A673 (cell line): ENCODE data around the gene APC. TPM values are rescaled to one million over a fixed set of nuclear protein-coding genes. Genes with fewer than 3 reads are reported as not detected.

ENCODE experiments used
- BruUV-seq: library from RNA; stranded (reverse); fragments of 400-500 nt; replicated peaks from 2 replicates; lab custom pipeline; 2021; lab: Mats Ljungman, UMichigan
- CTCF ChIA-PET: fragments of 300-600 bp; sonication (Branson Sonifier 250); formaldehyde crosslinking; loops from one replicate; lab custom pipeline; 2022; ENCODE audit warnings: antibody characterized with exemption; lab: Charles Lee
- POLR2A ChIA-PET: fragments of 300-600 bp; sonication (Branson Sonifier 250); formaldehyde crosslinking; loops from one replicate; lab custom pipeline; 2022; ENCODE audit warnings: antibody characterized with exemption; ENCODE audit not compliant: low non-redundant PET; lab: Charles Lee
- DNase-seq: peaks from one replicate; pipeline ENCODE4 v3.0.0-alpha.2; 2015; ENCODE audit warnings: low spot score
- H3K27ac ChIP-seq: fragments of 200-600 bp; sonication (generic); 2 replicates; pipeline ENCODE4 v1.5.1; 2016; ENCODE audit warnings: mixed run types, low read depth, mild to moderate bottlenecking, mixed read lengths, antibody characterized with exemption, low read length; ENCODE audit not compliant: poor library complexity, severe bottlenecking
- H3K27me3 ChIP-seq: fragments of 200-600 bp; sonication (generic); replicated peaks from 2 replicates; pipeline ENCODE4 v1.6.1; 2017; ENCODE audit warnings: mixed run types, low read depth, mild to moderate bottlenecking, mixed read lengths, antibody characterized with exemption, low read length; ENCODE audit not compliant: insufficient read depth, poor library complexity
- H3K36me3 ChIP-seq: fragments of 200-600 bp; sonication (generic); 2 replicates; pipeline ENCODE4 v1.6.1; 2016; ENCODE audit warnings: mixed run types, mild to moderate bottlenecking, mixed read lengths, antibody characterized with exemption, low read length; ENCODE audit not compliant: insufficient read depth, poor library complexity, severe bottlenecking
- H3K4me1 ChIP-seq: fragments of 200-600 bp; sonication (generic); 2 replicates; pipeline ENCODE4 v1.6.1; 2017; ENCODE audit warnings: mixed run types, mild to moderate bottlenecking, mixed read lengths, antibody characterized with exemption, low read length; ENCODE audit not compliant: insufficient read depth, poor library complexity, severe bottlenecking
- H3K4me3 ChIP-seq: fragments of 200-600 bp; sonication (generic); 2 replicates; pipeline ENCODE4 v1.5.1; 2016; ENCODE audit warnings: low read depth, mixed run types, mild to moderate bottlenecking, mixed read lengths, low read length; ENCODE audit not compliant: poor library complexity, severe bottlenecking
- H3K9me3 ChIP-seq: fragments of 200-600 bp; sonication (generic); 2 replicates; pipeline ENCODE4 v1.6.1; 2016; ENCODE audit warnings: mixed run types, low read depth, mild to moderate bottlenecking, mixed read lengths, antibody characterized with exemption, low read length; ENCODE audit not compliant: poor library complexity, severe bottlenecking
- EZH2 ChIP-seq: fragments of 200-600 bp; sonication (generic); IDR thresholded peaks from 2 replicates; pipeline ENCODE4 v1.6.1; 2017; ENCODE audit warnings: borderline replicate concordance, low read depth, mild to moderate bottlenecking, mixed read lengths, antibody characterized with exemption, low read length; ENCODE audit not compliant: poor library complexity, severe bottlenecking
- intact Hi-C: fragments of 100-400 bp; cut with micrococcal nuclease; formaldehyde crosslinking; loops from one replicate; pipeline ENCODE4 v1.10.0; 2022; ENCODE audit not compliant: unreplicated experiment
- total RNA-seq: library from RNA; stranded (reverse); gene quantifications from 2 replicates; pipeline ENCODE4 v1.2.3, GENCODE V29; 2021
- TF ChIP-seq, protein P1 (sequence below): fragments of 300-800, 200-600 bp; sonication (generic); conservative IDR thresholded peaks from 2 replicates; pipeline ENCODE4 v1.5.1; 2017; ENCODE audit warnings: low read depth, mild to moderate bottlenecking, antibody characterized with exemption, low read length, moderate library complexity, mixed read lengths

The APC gene
- total RNA-seq, 1 experiment from 2014 or later = 39.3 TPM

DNA sequence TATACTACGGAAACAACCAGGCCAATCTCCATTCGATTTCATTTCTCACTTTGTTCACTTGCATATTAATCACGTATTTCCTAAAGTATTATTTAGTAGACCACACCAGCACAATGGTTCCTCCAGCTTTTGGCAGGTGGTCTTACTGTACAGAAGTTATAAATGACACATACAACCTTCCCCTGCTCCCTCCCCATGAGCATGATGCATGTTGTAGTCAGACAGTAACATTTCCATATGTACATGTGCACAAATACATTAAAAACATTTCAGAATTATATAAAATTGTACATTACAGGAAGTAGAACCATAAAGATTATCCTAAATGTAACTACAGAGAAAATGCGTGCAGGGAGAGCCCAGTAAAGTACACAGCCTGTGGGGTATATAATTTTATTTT lies 140.4 kb downstream of the APC start:
- Histone ChIP-seq H3K36me3 (peaks cover 28% of the 10 kb centered on the region), H3K4me1 (no peaks in the 10 kb centered on the region), H3K4me3 (no peak overlapping the region), H3K27ac (no peak overlapping the region), H3K27me3 (no peaks in the 10 kb centered on the region), H3K9me3 (no peaks in the 10 kb centered on the region)
- no peak for TF ChIP-seq EZH2
- TF ChIP-seq, protein P1, sequence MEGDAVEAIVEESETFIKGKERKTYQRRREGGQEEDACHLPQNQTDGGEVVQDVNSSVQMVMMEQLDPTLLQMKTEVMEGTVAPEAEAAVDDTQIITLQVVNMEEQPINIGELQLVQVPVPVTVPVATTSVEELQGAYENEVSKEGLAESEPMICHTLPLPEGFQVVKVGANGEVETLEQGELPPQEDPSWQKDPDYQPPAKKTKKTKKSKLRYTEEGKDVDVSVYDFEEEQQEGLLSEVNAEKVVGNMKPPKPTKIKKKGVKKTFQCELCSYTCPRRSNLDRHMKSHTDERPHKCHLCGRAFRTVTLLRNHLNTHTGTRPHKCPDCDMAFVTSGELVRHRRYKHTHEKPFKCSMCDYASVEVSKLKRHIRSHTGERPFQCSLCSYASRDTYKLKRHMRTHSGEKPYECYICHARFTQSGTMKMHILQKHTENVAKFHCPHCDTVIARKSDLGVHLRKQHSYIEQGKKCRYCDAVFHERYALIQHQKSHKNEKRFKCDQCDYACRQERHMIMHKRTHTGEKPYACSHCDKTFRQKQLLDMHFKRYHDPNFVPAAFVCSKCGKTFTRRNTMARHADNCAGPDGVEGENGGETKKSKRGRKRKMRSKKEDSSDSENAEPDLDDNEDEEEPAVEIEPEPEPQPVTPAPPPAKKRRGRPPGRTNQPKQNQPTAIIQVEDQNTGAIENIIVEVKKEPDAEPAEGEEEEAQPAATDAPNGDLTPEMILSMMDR = no peak
- no TSS peak for BruUV-seq
- ChIA-PET POLR2A (no interaction called here), CTCF (no interaction called here)
- intact Hi-C loops = no loop called here
- no peak for DNase-seq

GRCh38 chr5:112878760-112879159 lies 141.1 kb downstream of the APC start:
- no peaks in the 10 kb centered on the region for H3K27me3 ChIP-seq
- H3K36me3 ChIP-seq = peaks cover 28% of the 10 kb centered on the region
- TF ChIP-seq EZH2 = no peak
- TF ChIP-seq, protein P1 = no peak
- no peaks in the 10 kb centered on the region for H3K4me1 ChIP-seq
- no peak overlapping the region for H3K27ac ChIP-seq
- intact Hi-C loops = no loop called here
- no peaks in the 10 kb centered on the region for H3K9me3 ChIP-seq
- no peak for DNase-seq
- CTCF ChIA-PET = no interaction called here
- H3K4me3 ChIP-seq = no peak overlapping the region
- POLR2A ChIA-PET = no interaction called here
- BruUV-seq = no TSS peak

- POLR2A ChIA-PET = no interaction called here
- DNase-seq = no peak
- CTCF ChIA-PET = no interaction called here
- H3K27ac ChIP-seq = no peak overlapping the region
- no peaks in the 10 kb centered on the region for H3K27me3 ChIP-seq
- H3K9me3 ChIP-seq = no peaks in the 10 kb centered on the region
- no peaks in the 10 kb centered on the region for H3K4me1 ChIP-seq
- H3K4me3 ChIP-seq = no peak overlapping the region
- TF ChIP-seq, protein P1 = no peak
- no peak for TF ChIP-seq EZH2
- H3K36me3 ChIP-seq = peaks cover 38% of the 10 kb centered on the region
- no TSS peak for BruUV-seq
- intact Hi-C loops = no loop called here
These were observed 142.7 kb downstream of the APC start for GRCh38 chr5:112880219-112880964.
